Spinal cord (tissue), 10 donors: Measurements from ENCODE around the gene SETD9. TPM values are rescaled to one million over a fixed set of nuclear protein-coding genes. Genes with fewer than 3 reads are reported as not detected.
A peak's percentile ranks its signal among the peaks of the same experiment; 100 is the strongest.

Experiments used
- DNase-seq, 6 donors: peaks; one replicate each; pipeline versions ENCODE4 v3.0.0 to v3.0.0-alpha.2; 2013 to 2015; ENCODE audit warnings: low spot score in 6 of 6, low read depth in 4 of 6
- H3K27ac ChIP-seq: one replicate; pipeline ENCODE4 v1.5.1; 2013; ENCODE audit warnings: low read depth, low read length, control low read depth
- H3K27me3 ChIP-seq: one replicate; pipeline ENCODE4 v1.6.1; 2013; ENCODE audit warnings: low read length; ENCODE audit not compliant: control insufficient read depth, insufficient read depth
- H3K36me3 ChIP-seq: one replicate; pipeline ENCODE4 v1.6.1; 2013; ENCODE audit warnings: low read length; ENCODE audit not compliant: control insufficient read depth, insufficient read depth
- H3K4me1 ChIP-seq: one replicate; pipeline ENCODE4 v1.6.1; 2013; ENCODE audit warnings: low read length; ENCODE audit not compliant: control insufficient read depth, insufficient read depth
- H3K4me3 ChIP-seq: one replicate; pipeline ENCODE4 v1.5.1; 2013; ENCODE audit warnings: low read depth, low read length, control low read depth
- H3K9me3 ChIP-seq: one replicate; pipeline ENCODE4 v1.6.1; 2013; ENCODE audit warnings: low read length; ENCODE audit not compliant: control insufficient read depth, insufficient read depth
- WGBS: methylation state at CpG from one replicate; pipeline ENCODE4 v1.1.5; 2013; ENCODE audit warnings: missing lambda C conversion rate; ENCODE audit not compliant: insufficient coverage; 5-methylcytosine and 5-hydroxymethylcytosine counted together
- polyA plus RNA-seq, 2 donors: library from polyadenylated mRNA; unstranded; fragments of 120-200 nt; gene quantifications; one replicate each; pipeline ENCODE4 v1.2.1, GENCODE V29; 2013; ENCODE audit not compliant: insufficient read length in 2 of 2
- total RNA-seq, 2 donors: library from RNA; depleted of rRNA in 1 of 2; stranded (reverse); fragments of 120-200 nt in 1 of 2; fragments of >200 nt in 1 of 2; gene quantifications; one replicate each; pipeline versions ENCODE4 v1.2.3 to v1.2.4, GENCODE V29; 2013 to 2014
- donor health status: healthy.

SETD9 gene
- total and polyA plus RNA-seq, 4 donors: 9.6 to 14.5 (median 12.0) TPM

DNA sequence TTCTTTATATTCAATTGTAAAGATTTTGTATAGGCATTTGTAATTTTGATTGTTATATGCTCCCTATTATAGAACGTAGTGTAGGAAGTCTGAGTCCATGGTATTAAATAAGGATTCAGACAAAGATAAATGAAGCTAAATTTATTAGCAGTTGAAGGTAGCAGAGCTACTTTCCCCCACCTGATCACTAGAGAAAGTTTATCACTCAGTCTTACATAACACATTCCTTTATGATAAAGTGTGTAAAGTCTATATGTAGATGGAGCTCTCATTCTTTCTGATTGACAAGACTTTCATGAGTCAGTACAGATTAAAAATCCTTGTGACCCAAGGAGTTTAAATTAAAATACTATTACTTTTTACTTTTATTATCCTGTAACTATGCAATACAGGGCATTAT is 44.9 kb downstream of the SETD9 start:
- Histone ChIP-seq H3K4me3 (no peak overlapping the region), H3K27ac (no peak overlapping the region), H3K36me3 (no peaks in the 10 kb centered on the region), H3K4me1 (peaks cover 6% of the 10 kb centered on the region), H3K27me3 (no peaks in the 10 kb centered on the region), H3K9me3 (no peaks in the 10 kb centered on the region)
- DNase-seq: no peak
- no CpG with 5 or more reads among the region's 1 CpG for WGBS

DNA sequence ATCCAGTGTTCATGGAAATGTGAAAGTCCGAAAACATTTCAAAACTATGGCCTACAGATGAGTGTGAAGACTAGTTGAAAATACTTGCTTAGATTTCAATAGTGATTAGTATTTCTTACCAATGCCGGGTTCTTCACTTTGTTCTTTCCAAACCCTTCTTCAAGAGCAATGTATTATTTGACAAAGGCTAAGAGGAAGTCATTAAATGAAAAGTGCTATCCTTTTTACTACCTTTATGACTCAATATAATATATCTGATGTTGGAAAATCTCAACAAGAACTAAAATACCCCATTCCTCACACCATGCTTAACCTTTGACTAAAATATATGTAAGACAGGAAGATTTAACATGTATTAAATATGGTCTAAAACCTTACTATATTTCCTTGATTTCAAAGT is 49.2 kb downstream of the SETD9 start:
- H3K27ac ChIP-seq: no peak overlapping the region
- no peaks in the 10 kb centered on the region for H3K27me3 ChIP-seq
- WGBS: 100% methylated on average over 1 of the region's 2 CpGs
- no peaks in the 10 kb centered on the region for H3K9me3 ChIP-seq
- DNase-seq: no peak
- H3K36me3 ChIP-seq: no peaks in the 10 kb centered on the region
- no peaks in the 10 kb centered on the region for H3K4me1 ChIP-seq
- no peak overlapping the region for H3K4me3 ChIP-seq

DNA sequence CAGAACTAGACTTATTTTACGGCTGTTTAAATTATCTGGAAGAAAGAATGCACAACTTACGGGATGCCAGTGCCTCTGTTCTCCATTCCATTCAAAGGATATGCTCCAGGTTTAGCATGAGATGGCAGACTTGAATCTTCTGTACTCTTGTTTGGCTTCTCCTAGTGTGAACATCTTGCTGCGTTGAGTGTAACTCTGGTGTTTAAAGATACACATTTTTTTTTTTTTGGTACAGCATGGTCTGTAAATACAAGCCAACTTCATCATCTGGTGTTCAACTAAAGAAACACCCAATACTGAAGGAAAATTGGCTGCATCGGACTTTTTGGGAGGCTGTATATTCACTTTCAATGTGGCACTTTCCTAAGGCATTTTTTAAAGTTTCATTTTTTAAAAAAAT is 49.9 kb downstream of the SETD9 start:
- no peaks in the 10 kb centered on the region for H3K9me3 ChIP-seq
- peak in 1 of 6 donors; percentile 81 for DNase-seq
- H3K27ac ChIP-seq: no peak overlapping the region
- no peak overlapping the region for H3K4me3 ChIP-seq
- H3K4me1 ChIP-seq: no peaks in the 10 kb centered on the region
- no peaks in the 10 kb centered on the region for H3K27me3 ChIP-seq
- no CpG with 5 or more reads among the region's 4 CpGs for WGBS
- no peaks in the 10 kb centered on the region for H3K36me3 ChIP-seq

DNA sequence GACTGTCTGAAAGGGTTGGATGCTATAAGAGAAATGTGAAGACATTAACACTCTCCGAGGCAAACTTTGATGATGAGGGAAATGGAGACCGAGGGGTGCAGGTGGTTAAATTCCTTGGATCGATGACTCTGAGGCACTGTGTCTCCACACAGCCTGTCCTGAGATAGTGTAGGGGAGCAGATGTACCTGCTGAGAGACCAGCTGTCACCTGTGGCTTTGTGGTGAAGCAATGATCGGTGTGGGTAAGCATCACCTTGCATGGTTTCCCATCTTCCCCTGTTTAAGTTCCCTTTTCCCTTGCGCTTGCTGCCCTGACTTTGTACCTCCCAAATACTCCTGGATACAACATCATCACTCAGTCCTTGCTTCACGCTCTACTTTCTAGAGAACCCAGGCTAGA is 52.4 kb downstream of the SETD9 start:
- Histone ChIP-seq H3K36me3 (no peaks in the 10 kb centered on the region), H3K4me3 (no peak overlapping the region), H3K27ac (no peak overlapping the region), H3K9me3 (no peaks in the 10 kb centered on the region), H3K4me1 (no peaks in the 10 kb centered on the region), H3K27me3 (no peaks in the 10 kb centered on the region)
- DNase-seq: no peak
- 86% methylated on average over 6 of the region's 6 CpGs for WGBS

DNA sequence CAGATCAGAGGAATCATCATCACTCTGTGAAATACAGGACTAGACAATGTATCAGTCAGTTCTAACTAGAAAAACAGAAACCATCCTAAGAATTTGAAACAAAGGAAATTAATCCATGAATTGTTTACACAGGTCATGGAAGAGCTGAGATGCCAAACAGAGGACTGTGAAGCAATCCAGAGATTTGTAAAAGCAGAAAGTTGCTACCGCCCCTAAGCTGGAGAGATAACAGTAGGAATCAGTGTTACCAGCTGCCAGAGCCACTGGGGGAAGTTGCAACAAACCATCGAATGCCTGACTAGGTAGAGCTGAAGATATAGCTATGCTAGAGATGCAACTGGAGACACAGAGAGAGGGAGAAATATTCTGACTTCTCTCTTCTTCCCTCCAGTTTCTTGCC is 52.9 kb downstream of the SETD9 start:
- no peaks in the 10 kb centered on the region for H3K27me3 ChIP-seq
- no peaks in the 10 kb centered on the region for H3K36me3 ChIP-seq
- H3K4me1 ChIP-seq: no peaks in the 10 kb centered on the region
- H3K4me3 ChIP-seq: no peak overlapping the region
- no peak for DNase-seq
- WGBS: 60% methylated on average over 1 of the region's 2 CpGs
- H3K27ac ChIP-seq: no peak overlapping the region
- no peaks in the 10 kb centered on the region for H3K9me3 ChIP-seq

DNA sequence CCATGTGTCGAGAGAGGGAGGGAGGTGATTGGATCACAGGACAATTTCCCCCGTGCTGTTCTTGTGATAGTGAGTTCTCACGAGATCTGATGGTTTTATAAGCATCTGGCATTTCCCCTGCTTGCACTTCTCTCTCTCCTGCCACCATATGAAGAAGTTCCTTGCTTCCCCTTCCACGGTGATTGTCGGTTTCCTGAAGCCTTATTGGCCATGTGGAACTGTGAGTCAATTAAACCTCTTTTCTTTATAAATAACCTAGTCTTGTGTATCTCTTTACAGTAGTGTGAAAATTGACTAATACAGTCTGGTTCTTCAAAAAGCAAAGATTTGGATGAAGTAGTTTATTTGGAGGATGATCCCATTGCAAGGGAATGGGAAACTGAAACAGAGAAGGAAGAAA is 53.9 kb downstream of the SETD9 start:
- H3K4me1 ChIP-seq: no peaks in the 10 kb centered on the region
- H3K27me3 ChIP-seq: no peaks in the 10 kb centered on the region
- no CpG with 5 or more reads among the region's 5 CpGs for WGBS
- H3K4me3 ChIP-seq: no peak overlapping the region
- H3K9me3 ChIP-seq: no peaks in the 10 kb centered on the region
- no peak overlapping the region for H3K27ac ChIP-seq
- DNase-seq: no peak
- no peaks in the 10 kb centered on the region for H3K36me3 ChIP-seq

DNA sequence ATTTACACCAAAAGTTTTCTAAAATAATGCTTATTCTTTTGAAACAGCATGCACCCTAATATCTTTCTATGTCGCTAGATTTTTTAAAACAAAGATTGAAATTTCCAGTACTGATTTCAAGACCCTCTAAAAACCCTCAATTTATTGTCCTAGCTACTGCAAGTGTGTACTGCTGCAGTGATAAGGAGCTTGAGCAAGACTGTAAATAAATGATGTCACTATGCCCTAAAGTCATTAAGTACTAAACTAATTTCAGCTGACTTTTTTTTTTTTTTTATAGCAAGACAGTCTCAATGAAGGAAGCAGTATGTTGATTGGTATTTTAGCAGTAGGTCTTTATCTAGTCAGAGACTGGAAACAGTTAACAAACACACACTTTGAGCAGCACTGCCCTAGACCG is 54.8 kb downstream of the SETD9 start:
- Histone ChIP-seq H3K9me3 (no peaks in the 10 kb centered on the region), H3K36me3 (no peaks in the 10 kb centered on the region), H3K4me1 (no peaks in the 10 kb centered on the region), H3K4me3 (no peak overlapping the region), H3K27ac (no peak overlapping the region), H3K27me3 (no peaks in the 10 kb centered on the region)
- WGBS: no CpG with 5 or more reads among the region's 2 CpGs
- DNase-seq: no peak

Other genes with a start within 250 kb of the SETD9 start
- 10 to 100 TPM; 31.7 to 47.6 TPM for gene MAP3K1, start 94.0 kb upstream of the SETD9 start, total RNA-seq
- 10 to 100 TPM; 17.0 to 18.2 TPM for gene MAP3K1, start 94.0 kb upstream of the SETD9 start, polyA plus RNA-seq
- 10 to 100 TPM; 35.9 to 42.6 TPM for gene MIER3, start 42.5 kb downstream of the SETD9 start, total RNA-seq
- gene MIER3, start 42.5 kb downstream of the SETD9 start, polyA plus RNA-seq: 10 to 100 TPM; 17.5 to 24.0 TPM